DOHH2 (cell line): ENCODE data around the gene PLSCR3.

Source experiments
- H3F3A ChIP-seq: fragments of 200-600 bp; sonication (generic), shearing (Covaris generic); 2 replicates; pipeline ENCODE4 v1.6.0; 2016; ENCODE audit warnings: antibody characterized with exemption, mild to moderate bottlenecking; ENCODE audit not compliant: control insufficient read depth, insufficient read depth
- H3K27ac ChIP-seq: fragments of 200-600 bp; sonication (generic); 2 replicates; pipeline ENCODE4 v1.5.1; 2014; ENCODE audit warnings: low read depth, mild to moderate bottlenecking, low read length, moderate library complexity
- H3K27me3 ChIP-seq: fragments of 200-600 bp; sonication (generic); 2 replicates; pipeline ENCODE4 v1.6.1; 2014; ENCODE audit warnings: mild to moderate bottlenecking, low read length, mixed read lengths; ENCODE audit not compliant: control insufficient read depth
- H3K36me3 ChIP-seq: fragments of 200-600 bp; sonication (generic); 2 replicates; pipeline ENCODE4 v1.6.1; 2014; ENCODE audit warnings: mild to moderate bottlenecking, low read length, moderate library complexity, mixed read lengths; ENCODE audit not compliant: control insufficient read depth
- H3K4me1 ChIP-seq: fragments of 200-600 bp; sonication (generic); 2 replicates; pipeline ENCODE4 v1.6.1; 2014; ENCODE audit warnings: mild to moderate bottlenecking, low read length, mixed read lengths; ENCODE audit not compliant: control insufficient read depth
- H3K4me2 ChIP-seq: fragments of 200-600 bp; sonication (generic); 2 replicates; pipeline ENCODE4 v1.6.0; 2014; ENCODE audit warnings: mild to moderate bottlenecking, low read length, moderate library complexity
- H3K4me3 ChIP-seq: fragments of 200-600 bp; sonication (generic); 2 replicates; pipeline ENCODE4 v1.5.1; 2014; ENCODE audit warnings: mild to moderate bottlenecking, low read length, mixed read lengths
- H3K79me2 ChIP-seq: fragments of 200-600 bp; sonication (generic); 2 replicates; pipeline ENCODE4 v1.6.1; 2014; ENCODE audit warnings: mild to moderate bottlenecking, low read length, mixed read lengths; ENCODE audit not compliant: control insufficient read depth
- H3K9me2 ChIP-seq: fragments of 200-600 bp; sonication (generic); replicated peaks from 2 replicates; pipeline ENCODE4 v1.6.1; 2014; ENCODE audit warnings: mild to moderate bottlenecking, low read length, mixed read lengths; ENCODE audit not compliant: control insufficient read depth
- H3K9me3 ChIP-seq: fragments of 200-600 bp; sonication (generic); 2 replicates; pipeline ENCODE4 v1.6.1; 2014; ENCODE audit warnings: antibody characterized with exemption, low read length, mixed read lengths; ENCODE audit not compliant: control insufficient read depth, insufficient read depth
- H4K20me1 ChIP-seq: fragments of 200-600 bp; sonication (generic); 2 replicates; pipeline ENCODE4 v1.6.0; 2014; ENCODE audit warnings: low read depth, mild to moderate bottlenecking, antibody characterized with exemption, low read length, moderate library complexity; ENCODE audit not compliant: control insufficient read depth, insufficient read depth
- EZH2phosphoT487 ChIP-seq: fragments of 200-600 bp; sonication (generic); IDR thresholded peaks from 2 replicates; pipeline ENCODE4 v1.6.1; 2017; ENCODE audit warnings: borderline replicate concordance, mild to moderate bottlenecking, antibody characterized with exemption, low read length, moderate library complexity, mixed read lengths
- TF ChIP-seq, protein P1 (sequence below): fragments of 200-600 bp; sonication (generic); IDR thresholded peaks from one replicate; pipeline ENCODE4 v1.5.1; 2014; ENCODE audit warnings: antibody characterized with exemption, mild to moderate bottlenecking, low read depth, low read length; ENCODE audit not compliant: poor library complexity, severe bottlenecking

PLSCR3 gene

DNA sequence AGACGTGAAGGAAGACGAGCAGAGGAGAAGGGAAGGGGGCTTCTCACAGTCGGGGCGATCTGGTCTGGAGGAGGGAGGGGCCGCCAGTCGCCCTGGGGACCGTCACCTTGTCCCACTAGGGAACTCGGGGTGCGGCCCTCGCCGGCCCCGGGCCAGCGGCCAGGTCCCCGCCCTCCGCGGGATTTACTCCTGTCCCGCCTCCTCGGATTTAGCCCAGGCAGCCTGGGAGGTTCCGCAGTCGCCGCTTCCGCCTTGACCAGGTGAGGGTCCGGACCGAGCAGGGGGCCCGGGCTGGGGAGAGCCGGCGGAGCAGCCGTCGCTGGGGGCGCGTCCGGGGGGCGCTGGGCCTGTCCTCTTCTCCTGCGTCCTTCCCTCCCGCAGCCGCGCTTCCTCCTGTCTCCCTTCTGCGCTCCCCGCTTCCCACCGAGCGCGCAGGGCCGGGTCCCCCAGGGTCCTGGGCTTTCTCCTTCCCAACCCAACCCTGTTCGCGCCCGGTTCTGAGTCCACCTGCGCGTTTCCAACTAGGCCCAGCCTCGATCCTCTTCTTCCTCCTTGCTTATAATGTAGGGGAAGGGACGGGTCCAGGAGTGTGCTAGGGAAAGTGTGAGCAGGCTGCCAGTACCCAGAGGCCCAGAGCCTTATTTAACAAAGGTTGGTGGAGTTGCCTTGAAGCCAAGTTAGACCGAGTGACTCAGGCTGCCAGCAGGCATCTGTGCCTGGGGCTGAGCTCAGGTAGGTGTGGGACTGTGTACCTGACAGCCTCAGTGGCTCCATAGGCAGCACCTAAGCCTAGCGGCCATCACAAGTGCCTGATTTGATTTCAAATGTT, 13.3 kb downstream of the PLSCR3 start, which contains the start of gene TNK1:
Gene TNK1 (plus strand): TSS at position 235 of the 829 bp plus-strand sequence. CDS start 1,838 bp downstream, outside the sequence.
- Histone ChIP-seq H4K20me1 (no peaks in the 10 kb centered on the region), H3K4me3 (no peak within 1 kb of the TSS), H3K4me2 (no peak within 1 kb of the TSS), H3K79me2 (no peaks in the 10 kb centered on the region), H3K27ac (no peak within 1 kb of the TSS), H3K36me3 (no peaks in the 10 kb centered on the region), H3K9me2 (no peaks in the 10 kb centered on the region), H3K9me3 (peaks cover 6% of the 10 kb centered on the region), H3K27me3 (0 out of 2 replicates have a peak, but pooled peaks cover 6% of the 10 kb centered on the region), H3F3A (no peaks in the 10 kb centered on the region), H3K4me1 (peaks cover 15% of the 10 kb centered on the region)
- TF ChIP-seq, protein P1, sequence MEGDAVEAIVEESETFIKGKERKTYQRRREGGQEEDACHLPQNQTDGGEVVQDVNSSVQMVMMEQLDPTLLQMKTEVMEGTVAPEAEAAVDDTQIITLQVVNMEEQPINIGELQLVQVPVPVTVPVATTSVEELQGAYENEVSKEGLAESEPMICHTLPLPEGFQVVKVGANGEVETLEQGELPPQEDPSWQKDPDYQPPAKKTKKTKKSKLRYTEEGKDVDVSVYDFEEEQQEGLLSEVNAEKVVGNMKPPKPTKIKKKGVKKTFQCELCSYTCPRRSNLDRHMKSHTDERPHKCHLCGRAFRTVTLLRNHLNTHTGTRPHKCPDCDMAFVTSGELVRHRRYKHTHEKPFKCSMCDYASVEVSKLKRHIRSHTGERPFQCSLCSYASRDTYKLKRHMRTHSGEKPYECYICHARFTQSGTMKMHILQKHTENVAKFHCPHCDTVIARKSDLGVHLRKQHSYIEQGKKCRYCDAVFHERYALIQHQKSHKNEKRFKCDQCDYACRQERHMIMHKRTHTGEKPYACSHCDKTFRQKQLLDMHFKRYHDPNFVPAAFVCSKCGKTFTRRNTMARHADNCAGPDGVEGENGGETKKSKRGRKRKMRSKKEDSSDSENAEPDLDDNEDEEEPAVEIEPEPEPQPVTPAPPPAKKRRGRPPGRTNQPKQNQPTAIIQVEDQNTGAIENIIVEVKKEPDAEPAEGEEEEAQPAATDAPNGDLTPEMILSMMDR, result no peak
- no peak for TF ChIP-seq EZH2phosphoT487

DNA sequence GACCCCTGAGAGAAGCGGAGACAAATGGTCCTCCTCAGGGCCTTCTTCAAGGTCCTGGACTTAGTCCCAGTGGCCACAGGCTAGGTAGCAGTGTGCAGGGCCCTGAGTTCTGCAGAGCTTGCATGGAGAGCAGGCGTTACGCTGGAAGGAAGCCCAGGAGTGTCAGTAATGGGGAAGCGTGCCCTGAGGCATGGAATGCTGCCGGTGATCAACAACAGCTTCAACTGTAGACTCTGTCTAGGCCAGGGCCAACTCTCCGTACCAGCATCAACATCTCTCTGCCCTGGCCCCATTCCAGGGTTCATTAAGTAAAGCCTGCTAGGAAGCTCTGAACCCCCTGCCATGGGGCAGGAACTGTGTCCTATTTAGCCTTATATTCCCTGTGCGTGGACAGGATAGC, 14.0 kb downstream of the PLSCR3 start:
- 0 out of 2 replicates have a peak, but pooled peaks cover 6% of the 10 kb centered on the region for H3K27me3 ChIP-seq
- H4K20me1 ChIP-seq, result no peaks in the 10 kb centered on the region
- no peaks in the 10 kb centered on the region for H3K9me2 ChIP-seq
- H3K27ac ChIP-seq, result no peak overlapping the region
- peaks cover 15% of the 10 kb centered on the region for H3K4me1 ChIP-seq
- H3K79me2 ChIP-seq, result no peaks in the 10 kb centered on the region
- TF ChIP-seq, protein P1, result no peak
- TF ChIP-seq EZH2phosphoT487, result no peak
- peaks cover 6% of the 10 kb centered on the region for H3K9me3 ChIP-seq
- H3K4me2 ChIP-seq, result no peak overlapping the region
- H3F3A ChIP-seq, result no peaks in the 10 kb centered on the region
- no peak overlapping the region for H3K4me3 ChIP-seq
- H3K36me3 ChIP-seq, result no peaks in the 10 kb centered on the region

DNA sequence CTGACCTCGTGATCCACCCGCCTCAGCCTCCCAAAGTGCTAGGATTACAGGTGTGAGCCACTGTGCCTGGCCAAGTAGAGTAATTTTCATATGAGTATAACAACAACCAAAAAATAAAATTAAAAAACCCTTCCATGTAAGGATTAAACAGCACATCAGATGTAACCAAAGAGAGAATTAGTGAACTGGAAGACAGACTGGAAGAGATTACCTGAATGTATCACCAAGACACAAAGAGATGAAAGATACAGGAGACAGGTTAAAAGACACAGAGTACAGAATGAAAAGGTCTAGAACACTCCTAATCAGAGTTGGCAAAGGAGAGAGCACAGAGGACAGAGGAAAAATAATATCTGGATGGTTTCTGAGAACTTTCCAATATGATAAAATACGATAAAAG, 15.2 kb downstream of the PLSCR3 start:
- H4K20me1 ChIP-seq, result no peaks in the 10 kb centered on the region
- peaks cover 6% of the 10 kb centered on the region for H3K9me3 ChIP-seq
- 0 out of 2 replicates have a peak, but pooled peaks cover 6% of the 10 kb centered on the region for H3K27me3 ChIP-seq
- no peaks in the 10 kb centered on the region for H3K79me2 ChIP-seq
- peaks cover 8% of the 10 kb centered on the region for H3K4me1 ChIP-seq
- H3K9me2 ChIP-seq, result no peaks in the 10 kb centered on the region
- no peak for TF ChIP-seq EZH2phosphoT487
- TF ChIP-seq, protein P1, result no peak
- H3K27ac ChIP-seq, result no peak overlapping the region
- no peaks in the 10 kb centered on the region for H3K36me3 ChIP-seq
- H3K4me2 ChIP-seq, result no peak overlapping the region
- no peaks in the 10 kb centered on the region for H3F3A ChIP-seq
- no peak overlapping the region for H3K4me3 ChIP-seq
